ENCODE measurements around the gene RHBG. TPM values are rescaled to one million over a fixed set of nuclear protein-coding genes. Genes with fewer than 3 reads are reported as not detected.

Gene RHBG
- total RNA-seq, 1 experiment from 2014 or later: 0.06 TPM

DNA sequence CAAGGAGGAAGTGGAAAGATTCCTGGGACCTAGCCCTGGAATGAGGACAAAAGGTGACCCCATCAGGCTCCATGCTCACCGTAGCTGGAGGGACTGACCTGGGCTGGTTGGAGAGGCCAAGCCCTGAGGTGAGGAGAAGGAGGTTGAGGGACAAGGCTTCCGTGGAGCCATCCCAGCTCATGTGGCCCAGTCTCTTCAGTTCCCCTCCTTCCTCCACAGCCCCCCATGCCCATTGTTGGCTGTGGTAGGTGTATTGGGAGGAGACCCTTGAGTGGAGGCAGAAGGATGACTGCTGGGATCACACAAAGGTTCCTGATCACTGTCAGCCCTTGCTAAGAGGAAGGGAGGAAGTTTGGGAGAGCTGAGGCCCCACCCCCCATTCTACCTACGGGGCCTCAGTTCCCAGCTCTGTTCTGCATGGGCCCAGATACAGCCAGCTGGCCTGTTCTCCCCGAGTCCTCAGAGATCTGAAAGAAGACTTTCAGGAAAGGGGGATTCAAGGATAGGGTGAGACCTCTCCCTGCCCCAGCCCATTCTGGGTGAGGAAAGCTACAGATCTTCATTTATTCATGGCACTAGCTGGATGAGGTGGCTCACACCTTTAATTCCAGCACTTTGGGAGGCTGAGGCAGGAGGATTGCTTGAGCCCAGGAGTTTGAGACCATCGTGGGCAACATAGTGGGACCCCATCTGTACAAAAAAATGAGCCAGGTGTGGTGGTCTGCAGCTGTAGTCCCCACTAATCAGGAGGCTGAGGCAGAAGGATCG lies 17.3 kb downstream of the RHBG start:
- DNase-seq (ENCODE audit: low spot score): no peak

DNA sequence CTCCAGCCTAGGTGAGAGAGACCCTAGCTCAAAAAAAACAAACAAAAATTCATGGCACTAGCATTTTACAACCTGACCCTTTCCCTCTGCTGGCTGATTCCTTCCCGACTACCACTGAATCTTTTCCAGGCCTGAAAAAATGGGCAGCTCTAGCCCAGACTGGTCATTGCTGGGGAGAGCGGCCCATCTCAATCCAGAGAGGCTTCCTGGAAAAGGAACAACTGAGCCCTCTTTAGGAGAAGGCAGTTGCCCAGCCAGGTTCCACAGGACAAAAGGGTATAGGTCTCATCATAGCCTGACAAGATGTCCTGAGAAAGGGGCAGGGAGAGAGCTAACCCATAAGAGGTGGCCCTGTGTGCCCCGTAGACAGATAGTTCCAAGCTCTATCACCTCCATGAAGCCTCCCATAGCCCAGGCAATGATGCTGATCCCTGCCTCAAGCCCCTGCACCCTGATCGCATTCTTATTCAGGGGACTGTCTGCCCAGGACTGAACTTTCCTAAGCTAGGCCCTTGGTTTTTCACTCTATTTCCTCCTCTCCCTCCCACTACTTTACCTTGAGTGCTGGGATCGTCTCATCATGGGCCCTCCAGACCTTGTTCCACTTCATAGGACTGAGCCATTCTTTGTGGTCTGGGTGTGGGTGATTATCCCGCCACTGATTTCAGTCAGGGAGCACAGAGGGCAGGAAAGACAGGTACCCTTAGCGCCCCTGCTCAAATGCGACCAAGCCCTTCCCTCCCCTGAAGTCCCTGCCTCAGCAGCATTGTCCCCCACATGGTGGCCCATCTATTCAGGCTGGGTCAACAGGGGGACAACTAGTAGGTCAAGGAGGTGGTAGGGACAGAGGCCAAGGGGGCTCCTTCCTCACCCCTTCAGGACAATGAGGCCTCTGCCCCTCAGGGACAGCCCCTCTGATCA lies 18.2 kb downstream of the RHBG start:
- no peak for DNase-seq (ENCODE audit: low spot score)

DNA sequence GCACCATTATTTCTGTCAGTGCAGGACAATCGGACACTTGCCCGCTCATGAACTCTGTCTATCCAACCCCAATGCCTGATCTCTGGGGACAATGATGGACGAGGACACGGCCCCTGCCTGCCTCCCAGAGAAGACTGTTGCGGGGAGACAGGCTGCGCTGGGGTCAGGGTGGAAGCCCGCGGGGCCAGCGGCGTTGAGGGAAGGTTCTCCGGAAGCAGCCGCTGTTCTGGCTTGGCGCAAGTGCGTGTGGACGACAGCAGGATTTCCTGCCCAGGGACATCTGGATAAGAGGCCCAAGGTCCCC lies 18.8 kb downstream of the RHBG start:
- no peak for DNase-seq (ENCODE audit: low spot score)

DNA sequence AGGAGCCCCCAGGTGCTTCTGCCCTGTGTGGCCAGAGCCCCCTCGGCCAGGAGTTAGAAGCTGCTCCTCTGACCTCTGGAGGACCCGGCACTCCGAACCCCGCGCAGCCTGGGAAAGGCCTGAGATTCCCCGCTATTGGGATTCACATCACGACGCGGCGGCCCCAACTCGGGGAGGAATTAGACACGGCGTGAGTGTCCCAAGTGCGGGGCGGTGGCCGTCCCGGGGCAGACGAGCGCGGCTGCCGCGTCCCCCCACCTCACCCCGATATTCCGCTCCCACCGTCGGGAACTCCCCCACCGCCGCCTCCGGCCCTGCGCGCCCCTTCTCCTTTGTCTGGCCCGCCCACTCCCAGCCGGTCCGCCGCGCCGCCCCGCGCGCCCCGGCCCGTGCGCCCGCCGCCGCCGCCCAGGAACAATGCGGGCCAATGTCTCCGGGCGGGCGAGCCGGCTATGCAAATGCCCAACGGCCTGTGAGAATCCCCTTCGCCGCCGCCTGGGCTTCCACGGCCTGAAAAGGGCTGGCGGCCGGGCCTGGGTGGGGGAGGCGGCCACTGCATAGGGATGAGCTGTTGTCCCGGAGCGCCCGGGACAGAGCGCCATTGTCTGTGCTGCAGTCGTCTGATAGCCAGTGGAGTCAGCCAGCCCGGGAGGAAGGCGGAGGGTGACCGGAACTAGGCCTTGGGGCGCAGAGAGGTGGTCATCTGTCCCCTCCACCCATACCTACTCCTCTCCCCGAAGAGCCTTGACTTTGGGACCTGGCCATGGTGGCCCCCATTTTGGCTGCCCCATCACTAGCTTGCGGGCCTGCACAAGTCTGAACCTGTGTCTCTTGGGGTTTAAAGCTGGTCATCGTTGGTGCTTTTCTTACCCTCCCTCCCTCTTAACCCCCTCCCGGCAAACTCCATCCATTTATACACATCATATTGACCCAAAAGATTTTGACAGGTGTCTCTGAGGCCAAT lies 19.4 kb downstream of the RHBG start:
- no peak for DNase-seq (ENCODE audit: low spot score)

DNA sequence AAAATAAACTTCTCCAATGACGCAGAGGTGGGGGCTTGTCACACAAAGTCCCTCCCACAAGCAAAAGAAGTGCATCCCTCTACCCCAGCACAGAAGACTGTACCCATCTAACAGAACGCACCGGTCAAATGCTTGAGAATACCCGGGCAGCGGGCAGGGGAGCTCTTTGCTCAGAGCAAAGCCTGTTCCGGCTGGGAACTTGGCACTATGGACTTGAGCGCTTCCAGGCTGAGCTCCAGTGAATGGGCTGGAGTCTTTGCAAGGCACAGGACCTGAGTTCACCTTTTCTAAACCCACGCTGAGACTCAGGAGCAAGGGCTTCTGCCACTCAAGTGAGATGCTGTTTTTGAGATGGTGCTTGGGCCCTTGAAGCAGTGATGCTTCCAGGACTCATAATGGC lies 20.3 kb downstream of the RHBG start:
- DNase-seq (ENCODE audit: low spot score): no peak

DNA sequence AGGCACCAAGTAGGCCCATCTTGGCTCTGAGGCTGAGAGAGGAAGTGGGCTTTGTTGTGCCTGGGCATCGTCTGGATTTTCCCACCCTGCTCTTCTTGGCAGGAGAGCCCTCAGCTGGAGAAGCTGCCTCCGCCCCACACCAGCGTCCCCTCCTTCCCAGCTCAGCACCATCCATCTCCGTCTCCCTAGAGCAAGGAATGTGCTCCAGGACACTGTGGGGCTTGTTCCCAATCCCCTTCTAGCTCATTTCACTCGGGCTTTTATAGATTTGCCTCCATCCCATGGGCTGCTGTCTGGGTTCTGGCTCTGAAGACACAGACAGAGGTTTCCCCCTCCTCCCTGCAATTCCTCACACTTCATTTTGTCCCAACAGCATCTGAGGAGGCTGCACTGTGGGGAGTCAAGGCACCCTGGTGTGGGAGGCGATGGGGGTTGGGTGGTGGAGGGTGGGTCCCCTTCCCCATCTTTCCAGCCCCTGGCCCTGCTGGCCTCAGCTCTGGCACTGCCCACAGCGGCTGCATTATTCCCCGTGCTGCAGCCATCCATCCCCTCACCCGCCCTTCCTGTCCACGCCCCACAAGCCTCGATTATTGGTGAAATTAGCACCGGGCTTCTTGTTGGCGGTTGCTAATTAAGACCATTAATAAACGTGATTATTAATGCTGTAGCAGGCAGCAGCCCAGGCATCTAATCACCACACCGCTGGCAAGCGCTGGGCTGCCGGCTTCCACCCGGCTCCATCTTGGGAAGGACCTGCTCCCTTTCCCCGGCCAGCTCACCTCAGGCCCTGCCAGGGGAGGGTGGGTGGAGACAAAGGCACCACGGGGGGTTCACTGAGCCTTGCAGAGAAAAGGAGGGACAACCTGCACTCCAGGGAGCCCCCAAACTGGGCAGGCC lies 21.7 kb downstream of the RHBG start:
- no peak for DNase-seq (ENCODE audit: low spot score)

DNA sequence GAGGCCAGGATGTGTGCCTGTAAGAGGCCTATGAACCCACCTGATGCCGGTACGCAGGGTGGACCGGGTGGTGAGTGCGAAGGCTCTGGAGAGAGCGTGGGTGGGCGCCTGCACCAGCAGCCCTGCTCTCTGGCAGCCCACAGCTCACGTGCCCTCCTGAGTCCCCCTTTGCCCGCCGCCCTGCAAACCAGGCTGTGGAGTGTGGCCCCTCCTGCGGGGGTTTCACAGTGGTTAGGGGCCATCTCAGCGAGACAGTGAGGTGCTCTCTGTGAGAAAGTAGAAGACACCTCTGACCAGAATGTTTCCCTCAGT lies 22.3 kb downstream of the RHBG start:
- DNase-seq (ENCODE audit: low spot score): no peak

DNA sequence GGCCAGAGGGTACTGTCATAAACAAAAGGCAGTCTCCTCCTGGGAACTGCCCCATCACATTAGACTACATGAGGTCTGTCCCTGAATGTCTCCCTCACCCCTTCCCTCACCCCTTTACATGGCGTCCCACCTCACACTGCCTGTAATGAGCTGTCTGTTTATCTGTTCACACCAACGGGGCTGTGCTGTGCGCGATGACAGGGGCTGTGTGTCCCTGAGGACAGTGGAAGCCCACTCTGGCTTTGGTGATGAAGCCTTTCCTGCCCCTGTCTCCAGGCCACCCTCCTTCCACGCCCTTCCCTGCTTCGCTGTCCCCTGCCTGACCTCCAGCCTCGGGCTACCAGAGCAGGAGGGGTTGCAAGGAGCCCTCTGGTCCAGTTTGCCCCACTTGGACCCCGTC lies 22.7 kb downstream of the RHBG start:
- DNase-seq (ENCODE audit: low spot score): no peak

DNA sequence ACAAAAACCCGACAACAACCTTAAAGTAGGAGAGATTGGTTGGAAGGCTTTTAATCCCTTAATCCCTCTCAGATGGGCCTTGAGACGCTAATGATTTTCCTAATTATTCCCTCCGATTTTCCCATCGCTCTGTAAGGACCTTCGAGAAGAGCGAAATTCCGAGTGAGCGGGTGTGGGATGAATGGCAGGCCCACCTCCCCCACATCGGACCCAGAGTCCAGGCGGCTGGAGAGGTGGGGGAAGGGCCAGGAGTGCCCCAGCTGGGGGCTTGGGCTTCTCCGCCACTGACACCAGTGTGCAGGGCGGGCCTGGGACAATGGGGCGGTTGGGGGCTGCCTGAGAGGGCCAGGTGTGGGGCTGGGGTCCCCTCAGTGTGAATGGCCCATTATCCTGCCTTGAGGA lies 23.4 kb downstream of the RHBG start:
- no peak for DNase-seq (ENCODE audit: low spot score)

DNA sequence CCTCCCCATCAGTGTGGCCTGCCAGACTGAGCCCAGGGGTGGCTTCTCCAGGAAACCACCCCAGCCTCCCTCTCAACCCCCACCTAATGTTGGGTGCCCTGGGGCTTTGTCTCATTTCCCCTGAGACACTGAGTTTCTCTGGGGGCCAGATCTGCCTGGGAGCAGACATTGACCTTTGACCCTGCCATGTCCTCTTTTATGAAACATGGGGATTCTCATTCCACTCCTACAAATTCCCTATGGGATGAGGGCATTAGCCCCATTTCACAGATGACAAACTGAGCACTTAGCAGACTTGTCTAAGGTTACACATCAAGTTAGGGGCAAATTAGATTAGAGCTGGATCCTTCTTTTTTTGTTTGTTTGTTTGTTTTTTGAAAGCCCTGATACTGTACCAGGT lies 24.1 kb downstream of the RHBG start:
- DNase-seq (ENCODE audit: low spot score): no peak

DNA sequence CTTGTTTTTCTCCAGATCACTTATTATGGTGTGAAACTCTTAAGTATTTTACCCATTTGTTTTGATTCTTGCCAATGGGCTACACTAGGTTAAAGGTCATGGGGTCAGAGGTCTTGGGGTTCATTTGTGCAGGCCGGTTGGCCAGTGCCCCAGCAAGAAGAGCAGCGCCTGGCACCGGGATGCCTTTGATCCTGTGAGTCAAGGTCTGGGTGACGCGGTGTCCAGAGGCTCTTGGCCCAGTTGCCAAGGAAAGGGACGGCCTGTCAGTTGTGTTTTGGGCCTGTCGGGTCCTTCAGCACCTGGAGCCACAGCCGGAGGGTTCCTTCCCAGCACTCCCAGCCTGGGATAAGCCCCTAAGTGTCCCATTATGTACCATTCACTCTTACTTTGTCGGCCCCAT lies 25.1 kb downstream of the RHBG start:
- DNase-seq (ENCODE audit: low spot score): no peak

DNA sequence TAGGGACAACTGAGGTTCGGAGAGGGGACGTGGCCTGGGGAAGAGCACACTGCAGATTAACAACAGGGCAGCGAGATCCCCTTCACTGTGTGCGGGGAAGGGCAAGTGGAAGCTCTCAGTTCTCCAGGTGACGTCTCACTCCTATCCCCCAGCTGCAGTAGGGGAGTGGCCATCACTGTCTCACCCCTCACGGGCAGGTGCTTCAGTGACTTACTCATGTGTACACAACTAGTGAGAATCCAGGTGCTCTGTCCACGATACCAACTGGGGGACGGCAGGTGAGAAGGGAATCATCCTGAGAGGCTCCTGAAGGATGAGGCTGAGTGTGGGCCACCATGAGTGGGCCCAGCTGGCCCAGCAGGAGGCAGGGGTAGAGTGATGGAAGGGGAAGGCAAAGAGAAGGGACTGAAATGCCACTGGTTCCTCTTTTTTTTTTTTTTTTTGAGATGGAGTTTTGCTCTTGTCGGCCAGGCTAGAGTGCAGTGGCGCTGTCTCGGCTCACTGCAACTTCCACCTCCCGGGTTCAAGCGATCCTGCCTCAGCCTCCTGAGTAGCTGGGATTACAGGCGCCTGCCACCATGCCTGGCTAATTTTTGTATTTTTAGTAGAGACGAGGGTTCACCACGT lies 25.9 kb downstream of the RHBG start:
- DNase-seq (ENCODE audit: low spot score): no peak

DNA sequence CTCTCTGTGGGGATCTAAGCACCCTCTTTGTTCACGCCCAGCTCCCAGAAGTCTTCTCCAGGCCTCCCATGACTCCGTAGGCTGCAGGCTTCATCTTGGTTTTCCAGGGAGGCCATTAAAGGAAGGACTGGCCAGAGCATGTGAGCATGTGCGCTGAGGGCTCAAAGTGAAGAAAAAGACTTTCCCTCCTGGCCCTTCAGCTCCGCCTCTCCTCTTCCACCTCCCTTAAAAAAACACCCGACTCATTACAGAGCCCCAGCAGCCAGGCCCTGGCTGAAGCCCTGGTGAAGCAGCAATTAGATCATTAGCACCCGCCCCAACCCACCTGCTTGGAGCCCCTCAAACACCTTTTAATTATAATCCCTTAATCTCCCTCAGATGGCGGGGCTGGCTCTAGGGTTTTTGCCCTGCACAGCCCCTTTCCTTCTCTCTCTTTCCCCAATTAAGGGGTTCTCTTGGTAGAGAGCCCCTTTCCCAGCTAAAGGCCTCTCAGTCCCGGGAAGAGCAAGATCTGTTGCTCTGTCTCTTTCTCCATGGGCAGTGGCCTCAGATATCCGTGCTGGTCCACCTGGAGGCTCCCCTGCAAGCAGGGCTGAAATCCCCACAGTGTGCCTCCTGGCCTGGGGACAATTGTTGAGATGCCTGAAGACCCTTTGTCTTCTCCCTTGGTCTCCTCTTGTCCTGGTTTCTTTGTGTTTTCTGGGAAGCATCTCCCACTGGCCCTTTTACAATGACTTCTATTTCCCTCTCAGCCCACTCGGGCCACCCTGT lies 30.5 kb downstream of the RHBG start:
- no peak for DNase-seq (ENCODE audit: low spot score)

DNA sequence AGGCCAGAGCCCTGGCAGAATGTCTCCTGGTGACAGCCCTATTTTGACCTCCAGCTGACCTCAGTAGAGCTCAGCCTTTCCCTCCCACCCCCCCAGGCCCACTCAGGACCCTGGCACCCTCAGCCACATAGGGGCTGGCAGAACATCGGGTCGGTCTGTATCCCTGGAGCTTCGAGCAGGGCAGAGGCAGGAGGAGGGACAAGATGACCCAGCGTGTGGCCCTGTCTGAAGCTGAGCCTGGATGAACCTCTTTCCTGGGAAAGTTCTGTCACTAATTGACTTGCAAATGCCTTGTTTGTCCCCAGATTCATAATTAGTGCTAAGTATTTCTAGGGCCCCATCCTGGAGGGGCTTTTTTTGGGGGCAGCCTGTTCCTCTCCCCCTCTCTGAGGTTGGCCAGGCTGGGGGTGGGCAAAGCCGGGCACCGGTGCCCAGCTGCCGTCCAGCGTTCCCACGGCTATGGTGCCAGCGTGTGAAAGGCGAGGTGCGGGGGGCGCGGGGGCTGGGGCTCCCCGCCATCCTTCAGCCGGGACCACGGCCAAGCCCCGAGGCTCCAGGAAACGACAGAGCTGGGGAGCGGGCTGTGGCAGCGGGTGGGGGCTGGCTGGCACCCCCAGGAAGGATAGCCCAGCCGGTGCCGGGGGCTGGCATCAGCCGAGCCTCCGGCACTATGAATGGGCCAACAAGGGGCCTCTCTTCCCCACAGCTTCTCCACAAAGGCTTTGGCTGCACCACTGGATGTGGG lies 31.4 kb downstream of the RHBG start:
- no peak for DNase-seq (ENCODE audit: low spot score)

DNA sequence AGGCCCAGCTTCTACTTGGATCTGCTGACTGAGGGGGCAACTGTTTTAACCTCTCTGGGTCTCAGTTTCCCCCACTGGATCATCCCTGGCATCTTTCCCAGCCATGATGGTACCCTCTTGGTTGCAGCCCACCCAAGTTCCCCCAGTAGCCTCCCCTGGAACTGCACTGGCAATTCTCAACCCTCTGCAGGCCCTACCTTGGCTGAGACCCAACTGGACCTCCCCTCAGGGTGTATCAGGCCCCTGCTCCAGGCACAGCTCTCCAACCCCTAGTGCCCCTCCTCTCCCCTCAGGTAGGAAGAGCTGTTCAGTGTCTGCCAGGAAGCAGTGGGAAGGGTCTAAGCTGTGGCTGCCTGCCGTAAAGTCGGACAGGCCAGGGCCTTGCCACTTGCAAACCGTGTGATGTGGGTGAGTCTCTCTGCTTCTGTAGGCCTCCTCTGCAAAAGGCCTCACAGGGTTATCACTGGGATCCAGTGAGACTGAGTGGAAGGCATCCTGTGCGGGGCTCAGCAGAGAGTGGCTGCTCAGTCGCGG lies 32.1 kb downstream of the RHBG start:
- DNase-seq (ENCODE audit: low spot score): no peak

DNA sequence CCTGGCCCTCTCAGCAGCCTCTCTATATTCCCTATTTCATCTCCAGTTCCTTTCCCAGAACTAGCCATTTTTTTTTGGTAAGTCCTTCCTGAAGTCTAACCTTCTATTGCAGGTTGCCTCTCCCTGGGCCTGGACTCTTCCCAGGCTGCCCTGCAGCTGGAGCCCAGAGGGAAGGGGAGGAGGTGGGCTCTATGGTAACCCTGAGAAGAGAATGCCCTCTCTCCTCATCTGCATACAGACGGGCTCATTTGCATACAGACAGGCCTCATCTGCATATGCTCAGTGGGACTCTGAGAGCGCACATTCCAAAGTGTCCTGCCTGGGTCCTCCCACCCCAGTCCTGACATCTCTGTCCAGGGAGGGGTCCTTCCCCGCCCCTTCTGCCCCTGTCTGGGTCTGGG lies 32.7 kb downstream of the RHBG start:
- DNase-seq (ENCODE audit: low spot score): no peak

DNA sequence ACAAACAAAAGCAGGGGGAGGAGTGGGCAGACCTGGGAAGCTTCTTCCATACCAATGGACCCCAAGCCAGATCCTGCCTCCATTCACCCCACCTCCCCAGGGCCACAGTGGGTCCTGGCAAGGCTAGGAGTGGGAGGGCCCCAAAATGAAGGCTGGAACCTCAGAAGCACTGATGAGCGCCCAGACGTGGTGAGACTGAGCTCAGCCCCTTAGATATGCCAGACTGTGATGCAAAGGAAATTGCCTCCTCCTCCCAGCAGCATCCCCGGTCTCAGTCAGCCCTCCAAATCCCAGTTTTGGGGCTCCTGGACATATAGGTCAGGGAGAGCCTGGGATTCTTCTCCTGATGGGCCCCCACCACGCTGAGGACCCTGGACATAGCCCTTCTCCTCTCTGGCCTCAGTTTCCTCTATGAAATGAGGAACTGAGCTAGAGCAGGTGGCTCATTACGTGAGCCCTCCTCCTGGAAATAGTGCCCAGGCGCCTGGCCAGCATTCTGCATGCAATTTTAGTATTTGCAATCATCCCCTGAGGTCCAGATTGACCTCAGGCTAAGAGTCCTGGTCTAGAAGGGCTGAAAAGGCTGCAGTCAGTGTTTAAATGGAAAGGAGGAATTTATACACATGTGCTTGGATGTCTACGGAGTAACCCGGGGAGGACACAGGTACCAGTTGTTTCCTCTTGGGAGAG lies 33.5 kb downstream of the RHBG start:
- DNase-seq (ENCODE audit: low spot score): no peak

DNA sequence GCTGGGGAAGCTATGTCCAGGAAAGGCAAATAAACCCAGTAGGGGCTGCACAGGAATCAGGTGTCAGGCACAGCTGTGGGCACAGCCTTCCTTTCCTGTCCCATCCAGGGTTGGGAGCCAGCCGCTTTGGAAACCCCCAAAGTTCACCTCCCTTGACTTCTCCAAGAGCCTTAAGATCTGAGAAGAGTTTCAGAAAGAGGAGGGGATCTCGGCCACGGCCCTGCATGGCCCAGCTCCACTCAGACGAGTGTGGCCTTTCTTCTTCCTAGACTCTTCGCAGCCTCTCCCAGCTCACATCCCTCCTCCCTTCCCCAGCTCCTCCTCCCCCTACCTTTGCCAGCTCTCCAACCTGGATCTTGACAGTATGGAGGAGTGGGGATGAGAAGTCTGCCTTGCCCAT lies 36.7 kb downstream of the RHBG start:
- no peak for DNase-seq (ENCODE audit: low spot score)
